Transverse colon (tissue), 4 donors: ENCODE data around the gene BORCS5. TPM values are rescaled to one million over a fixed set of nuclear protein-coding genes. Genes with fewer than 3 reads are reported as not detected.

Experiments
- DNase-seq: peaks from one replicate; pipeline ENCODE4 v3.0.0-alpha.2; 2019
- H3K27ac ChIP-seq, 4 donors: fragments of 200-600 bp; sonication (generic); 2 replicates each; pipeline ENCODE4 v1.5.1; 2016 to 2018; ENCODE audit warnings: inconsistent platforms in 4 of 4
- H3K27me3 ChIP-seq: fragments of 200-600 bp; sonication (generic); 2 replicates; pipeline ENCODE4 v1.5.1; 2017; ENCODE audit warnings: inconsistent platforms
- H3K36me3 ChIP-seq, 4 donors: fragments of 200-600 bp; sonication (generic); 2 replicates each; pipeline ENCODE4 v1.5.1; 2017 to 2019; ENCODE audit warnings: inconsistent platforms in 4 of 4
- H3K4me1 ChIP-seq, 4 donors: fragments of 200-600 bp; sonication (generic); 2 replicates each; pipeline ENCODE4 v1.5.1; 2017 to 2020; ENCODE audit warnings: inconsistent platforms in 4 of 4
- H3K4me3 ChIP-seq, 4 donors: fragments of 200-600 bp; sonication (generic); 1 replicate in 1 of 4; 2 replicates in 3 of 4; pipeline versions ENCODE4 v1.5.1 to v1.6.1; 2017 to 2019; ENCODE audit warnings: inconsistent platforms in 4 of 4
- H3K9me3 ChIP-seq, 2 donors: fragments of 200-600 bp; sonication (generic); 2 replicates each; pipeline ENCODE4 v1.5.1; 2017 to 2019; ENCODE audit warnings: inconsistent platforms in 2 of 2
- EP300 ChIP-seq: sonication (generic); formaldehyde crosslinking; IDR thresholded peaks from one replicate; pipeline ENCODE4 v1.6.1; 2017; ENCODE audit warnings: antibody characterized with exemption, low read depth
- POLR2A ChIP-seq: fragments of 450-650 bp; IDR thresholded peaks from one replicate; pipeline ENCODE4 v1.6.1; 2016; ENCODE audit warnings: antibody characterized with exemption, mild to moderate bottlenecking, moderate library complexity
- POLR2AphosphoS5 ChIP-seq, 3 donors: sonication (generic); formaldehyde crosslinking; IDR thresholded peaks; one replicate each; pipeline ENCODE4 v1.6.1; 2016; ENCODE audit warnings: antibody characterized with exemption in 3 of 3
- WGBS, 2 donors: methylation state at CpG; one replicate each; pipeline ENCODE4 v1.1.5; 2018; ENCODE audit warnings: low coverage in 1 of 2; 5-methylcytosine and 5-hydroxymethylcytosine counted together
- in situ Hi-C, 4 donors: fragments of 200-750 bp; cut with MboI; loops; one replicate each; pipeline versions ENCODE4 v1.15.0 to v1.15.1; 2017; ENCODE audit warnings: low sequenced_read_pairs in 3 of 4, low pct_ligation_motif_present in 1 of 4, low pct_unique_long_range_greater_than_20kb in 1 of 4
- intact Hi-C: fragments of 100-400 bp; cut with DNase I; formaldehyde crosslinking; loops from one replicate; pipeline ENCODE4 v1.15.1; 2023; ENCODE audit warnings: low total_unique reads
- total RNA-seq, 4 donors: library from RNA; depleted of rRNA; stranded (reverse); fragments of >200 nt; gene quantifications; one replicate each; pipeline ENCODE4 v1.1.0, GENCODE V29; 2016
- TF ChIP-seq, protein P1 (sequence below), 5 experiments: fragments of 200-600 bp in 3 of 5; fragments of 450-650 bp in 2 of 5; sonication (generic) in 3 of 5; IDR thresholded peaks; 1 replicate in 2 of 5; 2 replicates in 3 of 5; pipeline ENCODE4 v1.5.1; 2016 to 2017; ENCODE audit warnings: antibody characterized with exemption in 5 of 5, inconsistent platforms in 3 of 5, mild to moderate bottlenecking in 2 of 5, moderate library complexity in 1 of 5

BORCS5 gene
- total RNA-seq, 4 donors from 2014 or later, result 8.5 to 52.7 (median 21.3) TPM

DNA sequence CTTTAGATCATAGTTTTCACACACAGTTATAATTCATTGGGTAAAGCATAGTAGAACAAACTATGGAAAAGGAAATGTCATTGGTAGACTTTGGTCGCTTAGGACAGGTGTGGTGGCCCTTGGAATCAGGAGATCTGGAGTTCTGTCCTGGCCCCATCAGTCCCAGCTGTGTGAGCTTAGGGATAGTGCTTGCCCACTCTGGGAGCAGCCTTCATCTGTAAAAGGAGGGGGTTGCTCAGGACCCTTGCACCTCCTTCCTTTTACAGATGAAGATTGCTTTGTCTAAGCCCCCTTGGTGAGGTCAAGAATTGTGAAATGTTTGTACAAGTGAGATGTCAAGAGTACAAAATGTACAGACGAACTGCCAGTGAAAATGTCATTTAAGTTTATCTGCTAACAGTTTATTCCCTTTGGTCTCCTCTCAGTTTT lies 93.2 kb downstream of the BORCS5 start:
- no peaks in the 10 kb centered on the region for H3K27me3 ChIP-seq
- intact Hi-C loops (no loop called here), in situ Hi-C loops (no loop called here)
- H3K9me3 ChIP-seq, result no peaks in the 10 kb centered on the region
- H3K36me3 ChIP-seq, result no peaks in the 10 kb centered on the region
- DNase-seq, result no peak
- H3K4me3 ChIP-seq, result no peak overlapping the region
- TF ChIP-seq EP300 (no peak), POLR2A (no peak), POLR2AphosphoS5 (IDR thresholded peaks at IDR 0.05) (no peak)
- TF ChIP-seq, protein P1, sequence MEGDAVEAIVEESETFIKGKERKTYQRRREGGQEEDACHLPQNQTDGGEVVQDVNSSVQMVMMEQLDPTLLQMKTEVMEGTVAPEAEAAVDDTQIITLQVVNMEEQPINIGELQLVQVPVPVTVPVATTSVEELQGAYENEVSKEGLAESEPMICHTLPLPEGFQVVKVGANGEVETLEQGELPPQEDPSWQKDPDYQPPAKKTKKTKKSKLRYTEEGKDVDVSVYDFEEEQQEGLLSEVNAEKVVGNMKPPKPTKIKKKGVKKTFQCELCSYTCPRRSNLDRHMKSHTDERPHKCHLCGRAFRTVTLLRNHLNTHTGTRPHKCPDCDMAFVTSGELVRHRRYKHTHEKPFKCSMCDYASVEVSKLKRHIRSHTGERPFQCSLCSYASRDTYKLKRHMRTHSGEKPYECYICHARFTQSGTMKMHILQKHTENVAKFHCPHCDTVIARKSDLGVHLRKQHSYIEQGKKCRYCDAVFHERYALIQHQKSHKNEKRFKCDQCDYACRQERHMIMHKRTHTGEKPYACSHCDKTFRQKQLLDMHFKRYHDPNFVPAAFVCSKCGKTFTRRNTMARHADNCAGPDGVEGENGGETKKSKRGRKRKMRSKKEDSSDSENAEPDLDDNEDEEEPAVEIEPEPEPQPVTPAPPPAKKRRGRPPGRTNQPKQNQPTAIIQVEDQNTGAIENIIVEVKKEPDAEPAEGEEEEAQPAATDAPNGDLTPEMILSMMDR (IDR thresholded peaks at IDR 0.05), result no peak
- no peak overlapping the region for H3K27ac ChIP-seq
- 60 to 69% methylated on average over 2 of the region's 2 CpGs for WGBS, 2 donors
- peaks cover 0 to 26% (median 14%) of the 10 kb centered on the region in 4 donors for H3K4me1 ChIP-seq

DNA sequence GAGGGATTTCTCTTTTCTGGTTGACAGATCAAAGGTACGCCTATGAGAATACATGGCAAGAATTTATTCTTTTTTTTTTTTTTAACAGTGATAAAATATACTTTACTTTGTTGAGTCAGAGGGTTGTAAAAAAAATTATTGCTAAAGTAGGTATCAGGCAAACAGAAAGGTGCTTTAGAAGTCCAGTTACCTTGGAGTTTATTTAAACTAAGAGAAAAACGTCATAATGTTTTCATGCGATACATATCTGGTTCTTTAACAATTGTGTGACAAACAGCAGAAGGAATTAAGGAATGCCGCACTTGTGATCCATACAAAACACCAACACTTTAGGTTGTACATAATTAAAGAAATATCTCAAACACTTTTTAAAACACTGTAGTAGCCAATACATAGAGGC lies 94.2 kb downstream of the BORCS5 start:
- DNase-seq, result no peak
- 33 to 46% methylated on average over 4 of the region's 4 CpGs for WGBS, 2 donors

DNA sequence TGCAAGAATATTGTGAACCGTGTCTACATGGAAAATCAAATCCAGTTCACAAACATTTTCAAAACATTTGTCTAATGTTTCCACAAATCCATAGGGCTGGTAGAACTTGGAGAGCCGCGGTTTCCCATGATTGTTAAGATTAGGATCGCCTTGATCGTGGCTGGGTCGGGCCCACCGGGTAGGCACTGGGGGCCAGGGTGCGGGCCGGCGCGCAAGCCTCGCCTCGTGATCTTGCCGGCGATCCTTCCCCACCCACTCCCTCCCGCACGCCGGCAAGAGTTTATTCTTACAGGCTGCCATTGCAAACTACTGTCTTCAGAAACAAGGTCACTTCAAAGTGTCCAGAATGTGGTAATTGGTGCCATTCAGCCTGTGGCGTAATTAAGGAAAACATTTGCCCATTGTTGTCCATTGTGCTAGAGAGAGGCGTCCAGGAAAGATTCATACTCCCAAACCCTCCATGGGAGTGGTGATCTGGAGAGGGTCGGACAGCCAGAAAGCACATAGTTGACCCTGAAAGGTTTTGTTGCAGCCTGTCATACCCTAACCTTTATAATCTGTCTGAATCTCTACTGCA lies 95.5 kb downstream of the BORCS5 start:
- Histone ChIP-seq H3K27ac (no peak overlapping the region), H3K9me3 (no peaks in the 10 kb centered on the region), H3K27me3 (no peaks in the 10 kb centered on the region), H3K4me3 (no peak overlapping the region), H3K36me3 (no peaks in the 10 kb centered on the region), H3K4me1 (peaks cover 0 to 25% (median 14%) of the 10 kb centered on the region in 4 donors)
- in situ Hi-C loops, result no loop called here
- WGBS, 2 donors, result 92 to 96% methylated on average over 5 to 20 of the region's 21 CpGs
- DNase-seq, result no peak
- intact Hi-C loops, result no loop called here
- TF ChIP-seq POLR2A (no peak), EP300 (no peak), POLR2AphosphoS5 (IDR thresholded peaks at IDR 0.05) (no peak)
- TF ChIP-seq, protein P1 (IDR thresholded peaks at IDR 0.05), result no peak

More for the DNA sequence above, 94.2 kb downstream of the BORCS5 start:
- Histone ChIP-seq H3K27ac (peak overlapping the region in 3 of 4 donors; percentile 18 to 55 (median 42)), H3K27me3 (no peaks in the 10 kb centered on the region), H3K4me3 (no peak overlapping the region), H3K9me3 (no peaks in the 10 kb centered on the region), H3K36me3 (no peaks in the 10 kb centered on the region), H3K4me1 (peaks cover 0 to 25% (median 14%) of the 10 kb centered on the region in 4 donors)
- TF ChIP-seq, protein P1 (IDR thresholded peaks at IDR 0.05), result no peak
- TF ChIP-seq POLR2A (no peak), EP300 (no peak), POLR2AphosphoS5 (IDR thresholded peaks at IDR 0.05) (no peak)
- intact Hi-C loops, result no loop called here
- in situ Hi-C loops, result no loop called here

DNA sequence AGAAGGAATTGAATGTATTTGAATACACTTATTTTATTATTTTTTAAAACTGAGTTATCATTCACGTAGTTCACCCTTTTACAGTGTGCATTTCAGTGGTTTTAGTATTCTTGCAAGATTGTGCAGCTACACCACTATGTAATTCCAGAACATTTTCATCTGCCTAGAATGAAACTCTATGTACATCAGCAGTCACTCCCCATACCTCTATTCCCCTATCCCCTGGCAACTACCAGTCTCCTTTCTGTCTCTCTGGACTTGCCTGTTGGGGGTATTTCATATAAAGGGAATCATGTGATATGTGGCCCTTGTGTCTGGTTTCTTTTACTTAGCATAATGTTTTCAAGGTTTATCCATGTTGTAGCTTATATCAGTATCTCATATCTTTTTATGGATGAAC lies 96.8 kb downstream of the BORCS5 start:
- H3K4me3 ChIP-seq, result no peak overlapping the region
- in situ Hi-C loops, result no loop called here
- H3K27me3 ChIP-seq, result no peaks in the 10 kb centered on the region
- peaks cover 0 to 25% (median 14%) of the 10 kb centered on the region in 4 donors for H3K4me1 ChIP-seq
- intact Hi-C loops, result no loop called here
- no peak for TF ChIP-seq EP300
- TF ChIP-seq POLR2AphosphoS5 (IDR thresholded peaks at IDR 0.05), result no peak
- TF ChIP-seq, protein P1 (IDR thresholded peaks at IDR 0.05), result no peak
- TF ChIP-seq POLR2A, result no peak
- H3K27ac ChIP-seq, result no peak overlapping the region
- H3K9me3 ChIP-seq, result no peaks in the 10 kb centered on the region
- no peak for DNase-seq
- H3K36me3 ChIP-seq, result no peaks in the 10 kb centered on the region
- 98 to 100% methylated on average over 1 of the region's 1 CpG for WGBS, 2 donors
